ENCODE data around the gene CASP9.
"Not testable (repeated sequence)": the region's sequence is repeated elsewhere in the genome, so short reads cannot be mapped to it uniquely, and the experiment has no call there.

The CASP9 gene

GRCh38 chr1:15493869-15494390 is 30.1 kb downstream of the CASP9 start:
- no peak for DNase-seq

- no peak for DNase-seq
Measured at GRCh38 chr1:15492596-15492995, 31.4 kb downstream of the CASP9 start.

GRCh38 chr1:15491010-15491409 is 33.0 kb downstream of the CASP9 start:
- not testable (repeated sequence) for DNase-seq

GRCh38 chr1:15489052-15489736 is 34.8 kb downstream of the CASP9 start:
- no peak for DNase-seq

GRCh38 chr1:15488371-15488770 is 35.6 kb downstream of the CASP9 start:
- no peak for DNase-seq

GRCh38 chr1:15486844-15487610 is 37.0 kb downstream of the CASP9 start:
- not testable (repeated sequence) for DNase-seq

GRCh38 chr1:15485636-15486035 is 38.4 kb downstream of the CASP9 start:
- DNase-seq = no peak

GRCh38 chr1:15484443-15484842 is 39.6 kb downstream of the CASP9 start:
- not testable (repeated sequence) for DNase-seq

GRCh38 chr1:15483971-15484370 is 40.0 kb downstream of the CASP9 start:
- DNase-seq = no peak

GRCh38 chr1:15482983-15483543 is 41.0 kb downstream of the CASP9 start:
- DNase-seq = not testable (repeated sequence)

GRCh38 chr1:15482455-15482854 is 41.6 kb downstream of the CASP9 start:
- not testable (repeated sequence) for DNase-seq

- DNase-seq = no peak
Measured at GRCh38 chr1:15479654-15480347, 44.2 kb downstream of the CASP9 start.

- no peak for DNase-seq
Measured at GRCh38 chr1:15477646-15478212, 46.3 kb downstream of the CASP9 start.

GRCh38 chr1:15476927-15477326 is 47.1 kb downstream of the CASP9 start:
- DNase-seq = no peak

GRCh38 chr1:15475752-15476314 is 48.2 kb downstream of the CASP9 start, which contains the start of gene CELA2B:
CELA2B (plus strand) TSS chr1:15476104; CDS start chr1:15476126, 22 bp downstream.
- DNase-seq = no peak

- no peak for DNase-seq
Measured at GRCh38 chr1:15472587-15472986, 51.4 kb downstream of the CASP9 start.

- DNase-seq = not testable (repeated sequence)
Measured at GRCh38 chr1:15471723-15472122, 52.3 kb downstream of the CASP9 start.

- DNase-seq = not testable (repeated sequence)
Measured at GRCh38 chr1:15471067-15471466, 52.9 kb downstream of the CASP9 start.

GRCh38 chr1:15469821-15470448 is 54.1 kb downstream of the CASP9 start:
- DNase-seq = not testable (repeated sequence)

- no peak for DNase-seq
Measured at GRCh38 chr1:15469361-15469760, 54.7 kb downstream of the CASP9 start.

GRCh38 chr1:15468145-15468544 is 55.9 kb downstream of the CASP9 start:
- DNase-seq = no peak

Measured in NCI-H1436 treated with DMSO at 0.1 percent for 48 hours (cell line).